Ascending aorta (tissue), 2 donors: ENCODE data around the gene PCDH9. TPM values are rescaled to one million over a fixed set of nuclear protein-coding genes. Genes with fewer than 3 reads are reported as not detected.

Experiments
- DNase-seq, 2 donors: peaks; one replicate each; pipeline ENCODE4 v3.0.0-alpha.2; 2019; ENCODE audit warnings: low spot score in 2 of 2
- H3K27ac ChIP-seq, 2 donors: fragments of 200-600 bp; sonication (generic); one replicate each; pipeline ENCODE4 v1.5.1; 2016 to 2017; ENCODE audit warnings: mild to moderate bottlenecking in 1 of 2
- H3K27me3 ChIP-seq: fragments of 200-600 bp; sonication (generic); one replicate; pipeline ENCODE4 v1.5.1; 2017
- H3K36me3 ChIP-seq, 2 donors: fragments of 200-600 bp; sonication (generic); one replicate each; pipeline ENCODE4 v1.5.1; 2016
- H3K4me1 ChIP-seq, 2 donors: fragments of 200-600 bp; sonication (generic); one replicate each; pipeline ENCODE4 v1.5.1; 2016 to 2017; ENCODE audit warnings: mild to moderate bottlenecking in 1 of 2
- H3K4me3 ChIP-seq, 2 donors: fragments of 200-600 bp; sonication (generic); one replicate each; pipeline ENCODE4 v1.5.1; 2016 to 2017; ENCODE audit warnings: mild to moderate bottlenecking in 1 of 2
- H3K9me3 ChIP-seq, 2 donors: fragments of 200-600 bp; sonication (generic); one replicate each; pipeline ENCODE4 v1.5.1; 2016
- CTCF ChIP-seq, 3 experiments: fragments of 200-600 bp in 2 of 3; fragments of 450-650 bp in 1 of 3; sonication (generic) in 2 of 3; IDR thresholded peaks; one replicate each; pipeline ENCODE4 v1.5.1; 2016 to 2019; ENCODE audit warnings: antibody characterized with exemption in 3 of 3, mild to moderate bottlenecking in 1 of 3, moderate library complexity in 1 of 3
- intact Hi-C: fragments of 100-400 bp; cut with DNase I; formaldehyde crosslinking; loops from one replicate; pipeline ENCODE4 v1.15.1; 2023
- total RNA-seq: library from RNA; depleted of rRNA; stranded (reverse); fragments of >200 nt; gene quantifications from one replicate; pipeline ENCODE4 v1.1.0, GENCODE V29; 2016

PCDH9 gene
- total RNA-seq, 1 donor from 2014 or later: 3.6 TPM

DNA sequence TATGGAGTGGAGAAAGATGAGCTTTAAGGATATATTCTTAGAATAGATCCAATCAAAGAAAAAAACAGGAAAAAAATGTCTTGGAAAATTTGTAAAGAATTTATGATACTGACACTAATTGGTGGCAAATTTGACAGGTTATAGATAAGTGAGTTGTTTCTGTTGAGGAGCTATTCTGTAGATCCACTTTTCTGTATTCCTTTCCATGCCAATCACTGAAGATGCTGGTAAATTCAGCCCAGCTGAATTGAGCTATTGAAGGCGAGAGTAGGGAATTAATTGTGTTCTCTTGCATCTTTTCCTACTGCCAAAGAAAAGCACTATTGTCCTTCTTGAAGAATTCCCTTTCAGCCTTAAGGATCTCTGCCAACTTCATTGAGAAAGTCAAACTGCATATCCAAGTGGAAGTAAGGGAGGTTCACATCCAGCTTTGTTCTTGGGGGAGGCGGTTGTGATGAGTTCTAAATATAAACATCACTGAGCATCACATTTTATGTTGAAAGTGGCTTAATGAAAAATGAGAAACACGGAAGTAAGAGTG lies 113.1 kb downstream of the PCDH9 start:
- no peak for DNase-seq
- intact Hi-C loops: no loop called here
- Histone ChIP-seq H3K4me1 (no peaks in the 10 kb centered on the region), H3K36me3 (no peaks in the 10 kb centered on the region), H3K9me3 (no peaks in the 10 kb centered on the region), H3K27me3 (no peaks in the 10 kb centered on the region), H3K4me3 (no peak overlapping the region), H3K27ac (no peak overlapping the region)
- no peak for TF ChIP-seq CTCF (IDR thresholded peaks at IDR 0.05)

DNA sequence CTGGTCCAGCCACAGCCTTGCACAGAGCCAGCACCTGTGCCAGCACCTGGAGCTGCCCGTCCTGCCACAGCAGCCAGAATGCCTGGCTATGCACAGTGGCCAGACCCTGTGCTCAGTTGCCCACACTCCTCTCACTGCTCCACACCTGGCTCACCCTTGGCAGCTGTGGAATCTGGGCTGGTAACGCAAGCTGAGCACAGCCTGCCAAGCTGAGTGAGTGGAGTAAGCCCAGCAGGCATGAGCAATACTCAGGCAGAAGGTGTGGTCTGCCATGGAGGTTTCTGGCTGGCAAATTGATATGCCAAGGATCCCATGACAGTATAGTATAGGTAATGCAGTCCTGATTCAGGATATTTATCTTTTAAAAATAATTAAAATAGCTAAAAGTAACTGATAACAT lies 122.2 kb downstream of the PCDH9 start:
- intact Hi-C loops: no loop called here

DNA sequence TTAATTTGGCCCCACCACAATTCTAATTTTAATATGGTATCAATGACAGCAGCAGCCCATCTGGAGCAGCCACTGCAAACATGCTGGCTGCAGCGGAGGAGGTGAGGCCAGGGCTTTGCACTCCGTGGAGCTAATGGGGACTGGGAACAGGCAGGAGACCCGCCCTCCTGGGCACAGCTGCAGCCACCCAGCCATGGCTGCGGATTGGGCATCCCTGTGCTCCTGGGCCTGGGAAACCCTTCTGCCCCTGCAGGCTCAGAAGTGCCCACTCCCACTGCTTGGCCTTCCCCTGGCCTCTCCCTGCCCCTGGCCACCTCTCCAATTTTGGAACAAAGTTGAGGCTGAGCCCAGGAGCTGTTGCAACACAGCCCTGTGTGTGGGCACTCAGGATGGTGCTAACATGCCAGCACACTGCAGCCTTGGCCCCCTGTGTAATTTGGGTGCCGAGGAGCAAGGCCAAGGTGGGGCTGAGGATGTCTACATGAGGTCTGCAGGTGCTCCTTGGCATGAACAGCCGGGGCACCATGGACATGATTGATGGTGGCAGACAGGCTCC lies 123.6 kb downstream of the PCDH9 start:
- DNase-seq: no peak

More for the DNA sequence above, 122.2 kb downstream of the PCDH9 start:
- Histone ChIP-seq H3K9me3 (no peaks in the 10 kb centered on the region), H3K27me3 (no peaks in the 10 kb centered on the region), H3K4me1 (no peaks in the 10 kb centered on the region), H3K27ac (no peak overlapping the region), H3K4me3 (no peak overlapping the region), H3K36me3 (no peaks in the 10 kb centered on the region)
- no peak for TF ChIP-seq CTCF (IDR thresholded peaks at IDR 0.05)
- DNase-seq: no peak

GRCh38 chr13:67101730-67102467 lies 128.2 kb downstream of the PCDH9 start:
- intact Hi-C loops: no loop called here
- Histone ChIP-seq H3K4me3 (no peak overlapping the region), H3K4me1 (no peaks in the 10 kb centered on the region), H3K27ac (no peak overlapping the region), H3K9me3 (no peaks in the 10 kb centered on the region), H3K36me3 (no peaks in the 10 kb centered on the region), H3K27me3 (no peaks in the 10 kb centered on the region)
- DNase-seq: no peak
- TF ChIP-seq CTCF (IDR thresholded peaks at IDR 0.05): no peak

More for the DNA sequence above, 123.6 kb downstream of the PCDH9 start:
- TF ChIP-seq CTCF (IDR thresholded peaks at IDR 0.05): no peak
- Histone ChIP-seq H3K36me3 (no peaks in the 10 kb centered on the region), H3K9me3 (no peaks in the 10 kb centered on the region), H3K27me3 (no peaks in the 10 kb centered on the region), H3K4me1 (no peaks in the 10 kb centered on the region), H3K27ac (no peak overlapping the region), H3K4me3 (no peak overlapping the region)
- intact Hi-C loops: no loop called here

GRCh38 chr13:67100730-67101129 lies 129.4 kb downstream of the PCDH9 start:
- Histone ChIP-seq H3K4me3 (no peak overlapping the region), H3K27ac (no peak overlapping the region), H3K9me3 (no peaks in the 10 kb centered on the region), H3K36me3 (no peaks in the 10 kb centered on the region), H3K27me3 (no peaks in the 10 kb centered on the region), H3K4me1 (no peaks in the 10 kb centered on the region)
- DNase-seq: no peak
- TF ChIP-seq CTCF (IDR thresholded peaks at IDR 0.05): no peak
- intact Hi-C loops: no loop called here
